B cell (primary cell): ENCODE data around the gene SCNN1G. TPM values are rescaled to one million over a fixed set of nuclear protein-coding genes. Genes with fewer than 3 reads are reported as not detected.
A peak's percentile ranks its signal among the peaks of the same experiment; 100 is the strongest.

Experiments
- ATAC-seq: fragments of 200-7000 bp; cut with Tn5 transposase; one replicate; pipeline ENCODE4 v1.10.0; 2021; ENCODE audit warnings: low read depth, mild to moderate bottlenecking, moderate number of reproducible peaks, moderate library complexity
- CTCF ChIA-PET: fragments of 350-600 bp; sonication (Branson Sonifier 250); formaldehyde crosslinking; loops from one replicate; lab custom pipeline; 2021; ENCODE audit warnings: antibody characterized with exemption, inconsistent platforms; lab: Charles Lee
- POLR2A ChIA-PET: fragments of 350-600 bp; sonication (Branson Sonifier 250); formaldehyde crosslinking; loops from one replicate; lab custom pipeline; 2021; ENCODE audit warnings: antibody characterized with exemption; lab: Charles Lee
- DNase-seq: peaks from one replicate; pipeline ENCODE4 v3.0.0; 2013
- H2AFZ ChIP-seq: 2 replicates; pipeline ENCODE4 v1.6.1; 2012; ENCODE audit warnings: mild to moderate bottlenecking, low read depth, low read length; ENCODE audit not compliant: insufficient read depth, poor library complexity, severe bottlenecking
- H3K27ac ChIP-seq, 2 donors: 1 replicate in 1 of 2; 2 replicates in 1 of 2; pipeline ENCODE4 v1.5.1; 2012 to 2013; ENCODE audit warnings: low read length in 2 of 2, mild to moderate bottlenecking in 2 of 2, moderate library complexity in 1 of 2
- H3K27me3 ChIP-seq, 4 experiments: fragments of 200-600 bp in 1 of 4; sonication (generic) in 1 of 4; replicated peaks in 1 of 4; 1 replicate in 2 of 4; 2 replicates in 2 of 4; pipeline versions ENCODE4 v1.6.1 to v1.7.0; 2013 to 2016; ENCODE audit warnings: low read length in 3 of 4, mild to moderate bottlenecking in 2 of 4, mixed read lengths in 1 of 4, moderate library complexity in 1 of 4; ENCODE audit not compliant: insufficient read depth in 4 of 4, control insufficient read depth in 3 of 4; ENCODE audit errors: control extremely low read depth in 1 of 4
- H3K36me3 ChIP-seq, 2 experiments: replicated peaks in 1 of 2; 1 replicate in 1 of 2; 2 replicates in 1 of 2; pipeline versions ENCODE4 v1.6.1 to v1.7.1; 2013; ENCODE audit warnings: low read length in 1 of 2; ENCODE audit not compliant: insufficient read depth in 2 of 2, control insufficient read depth in 1 of 2; ENCODE audit errors: control extremely low read depth in 1 of 2, extremely low read depth in 1 of 2
- H3K4me1 ChIP-seq, 2 donors: fragments of 200-600 bp in 1 of 2; sonication (generic) in 1 of 2; 1 replicate in 1 of 2; 2 replicates in 1 of 2; pipeline versions ENCODE4 v1.5.1 to v1.6.1; 2013 to 2017; ENCODE audit warnings: low read length in 2 of 2; ENCODE audit not compliant: control insufficient read depth in 2 of 2, insufficient read depth in 2 of 2
- H3K4me2 ChIP-seq: replicated peaks from 2 replicates; pipeline ENCODE3; 2012; ENCODE audit warnings: mild to moderate bottlenecking, low read depth, low read length; ENCODE audit not compliant: poor library complexity, severe bottlenecking
- H3K4me3 ChIP-seq, 5 experiments: fragments of 200-600 bp in 1 of 5; sonication (generic) in 1 of 5; 1 replicate in 3 of 5; 2 replicates in 2 of 5; pipeline versions ENCODE4 v1.5.1 to v1.7.0; 2011 to 2016; ENCODE audit warnings: low read length in 4 of 5, mild to moderate bottlenecking in 4 of 5, low read depth in 2 of 5, control low read depth in 1 of 5, moderate library complexity in 1 of 5; ENCODE audit not compliant: insufficient read depth in 1 of 5; ENCODE audit errors: control extremely low read depth in 1 of 5, extremely low read depth in 1 of 5
- H3K79me2 ChIP-seq: fragments of 200-600 bp; sonication (generic); one replicate; pipeline ENCODE4 v1.6.0; 2016; ENCODE audit warnings: low read length; ENCODE audit not compliant: control insufficient read depth, insufficient read depth
- H3K9ac ChIP-seq: fragments of 200-600 bp; sonication (generic); 2 replicates; pipeline ENCODE4 v1.6.1; 2017; ENCODE audit warnings: mild to moderate bottlenecking, low read length, moderate library complexity
- H3K9me3 ChIP-seq, 3 donors: one replicate each; pipeline versions ENCODE4 v1.6.1 to v1.7.1; 2013; ENCODE audit warnings: low read length in 2 of 3; ENCODE audit not compliant: control insufficient read depth in 2 of 3, insufficient read depth in 1 of 3; ENCODE audit errors: control extremely low read depth in 1 of 3
- H4K20me1 ChIP-seq: 2 replicates; pipeline ENCODE4 v1.6.0; 2012; ENCODE audit warnings: mild to moderate bottlenecking, low read length; ENCODE audit not compliant: insufficient read depth, control insufficient read depth, poor library complexity, severe bottlenecking
- H3K27ac Mint-ChIP-seq: one replicate; pipeline ENCODE4 v1.8.0; 2021; ENCODE audit warnings: mixed read lengths
- H3K27me3 Mint-ChIP-seq: one replicate; pipeline ENCODE4 v1.8.0; 2021; ENCODE audit warnings: mixed read lengths
- H3K4me1 Mint-ChIP-seq: one replicate; pipeline ENCODE4 v1.8.0; 2021; ENCODE audit warnings: mixed read lengths
- H3K4me3 Mint-ChIP-seq: one replicate; pipeline ENCODE4 v1.8.0; 2021; ENCODE audit warnings: mixed read lengths
- H3K9me3 Mint-ChIP-seq: one replicate; pipeline ENCODE4 v1.8.0; 2022; ENCODE audit warnings: mixed read lengths; ENCODE audit not compliant: insufficient read depth
- CTCF ChIP-seq: fragments of 200-600 bp; IDR thresholded peaks from one replicate; pipeline ENCODE4 v1.8.0; 2022; ENCODE audit warnings: antibody characterized with exemption, mild to moderate bottlenecking
- EZH2 ChIP-seq: IDR thresholded peaks from 2 replicates; pipeline ENCODE4 v1.6.1; 2012; ENCODE audit warnings: borderline replicate concordance, low read depth, mild to moderate bottlenecking, moderate library complexity, low read length; ENCODE audit not compliant: insufficient read depth, poor library complexity, severe bottlenecking
- WGBS: methylation state at CpG from one replicate; pipeline ENCODE4 v1.1.5; 2013; ENCODE audit warnings: missing lambda C conversion rate; ENCODE audit not compliant: insufficient coverage; 5-methylcytosine and 5-hydroxymethylcytosine counted together
- intact Hi-C: fragments of 100-400 bp; cut with micrococcal nuclease; formaldehyde crosslinking; loops from one replicate; pipeline ENCODE4 v1.10.0; 2022
- polyA minus RNA-seq: library from RNA; depleted of rRNA, polyadenylated mRNA; stranded (reverse); fragments of >200 nt; gene quantifications from 2 replicates; pipeline ENCODE4 v1.2.3, GENCODE V29; 2012
- polyA plus RNA-seq: library from polyadenylated mRNA; depleted of rRNA; stranded (reverse); fragments of >200 nt; gene quantifications from 2 replicates; pipeline ENCODE4 v1.2.3, GENCODE V29; 2012
- total RNA-seq, 2 donors: library from RNA; stranded (reverse); fragments of 120-200 nt in 1 of 2; gene quantifications; 1 replicate in 1 of 2; 2 replicates in 1 of 2; pipeline versions ENCODE4 v1.2.3 to v1.2.4, GENCODE V29; 2013 to 2022

The SCNN1G gene, protein sequence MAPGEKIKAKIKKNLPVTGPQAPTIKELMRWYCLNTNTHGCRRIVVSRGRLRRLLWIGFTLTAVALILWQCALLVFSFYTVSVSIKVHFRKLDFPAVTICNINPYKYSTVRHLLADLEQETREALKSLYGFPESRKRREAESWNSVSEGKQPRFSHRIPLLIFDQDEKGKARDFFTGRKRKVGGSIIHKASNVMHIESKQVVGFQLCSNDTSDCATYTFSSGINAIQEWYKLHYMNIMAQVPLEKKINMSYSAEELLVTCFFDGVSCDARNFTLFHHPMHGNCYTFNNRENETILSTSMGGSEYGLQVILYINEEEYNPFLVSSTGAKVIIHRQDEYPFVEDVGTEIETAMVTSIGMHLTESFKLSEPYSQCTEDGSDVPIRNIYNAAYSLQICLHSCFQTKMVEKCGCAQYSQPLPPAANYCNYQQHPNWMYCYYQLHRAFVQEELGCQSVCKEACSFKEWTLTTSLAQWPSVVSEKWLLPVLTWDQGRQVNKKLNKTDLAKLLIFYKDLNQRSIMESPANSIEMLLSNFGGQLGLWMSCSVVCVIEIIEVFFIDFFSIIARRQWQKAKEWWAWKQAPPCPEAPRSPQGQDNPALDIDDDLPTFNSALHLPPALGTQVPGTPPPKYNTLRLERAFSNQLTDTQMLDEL
- total RNA-seq (not detected in 2 replicates), polyA plus RNA-seq (not detected in 2 replicates), polyA minus RNA-seq (not detected in 2 replicates)
- not detected for total RNA-seq (2013)

GRCh38 chr16:23182679-23183542 is at the start of gene SCNN1G:
Gene SCNN1G (plus strand): TSS chr16:23182745. CDS start chr16:23186272, 3,527 bp downstream.
- ChIA-PET POLR2A (interaction anchor here (0.5 to 0.6 kb wide), 2 partner anchors 27 to 339 kb away, joined by 3 to 9 read pairs; no protein-coding TSS in a partner anchor), CTCF (interaction anchor here (1.3 to 8.2 kb wide), 2 partner anchors 25 to 252 kb away, joined by 3 to 118 read pairs; no protein-coding TSS in a partner anchor)
- no peak within 1 kb of the TSS for H3K27ac ChIP-seq
- peak; percentile 18 for ATAC-seq
- intact Hi-C loops, result loop anchor here (1.0 kb wide), 1 partner anchor 34 kb away; the partner anchor contains the start of gene USP31
- H3K27me3 ChIP-seq, result peaks cover 0 to 46% (median 30%) of the 10 kb centered on the region in 4 experiments
- DNase-seq, result peak; percentile 50
- peak within 1 kb of the TSS; percentile 60 for H2AFZ ChIP-seq
- peaks cover 19 to 24% of the 10 kb centered on the region in 2 donors for H3K4me1 ChIP-seq
- peaks cover 46% of the 10 kb centered on the region for H3K27me3 Mint-ChIP-seq
- WGBS, result 2% methylated on average over 67 of the region's 71 CpGs
- no peaks in the 10 kb centered on the region for H3K79me2 ChIP-seq
- peaks cover 11% of the 10 kb centered on the region for H3K4me1 Mint-ChIP-seq
- H3K27ac Mint-ChIP-seq, result no peak within 1 kb of the TSS
- H3K9me3 Mint-ChIP-seq, result no peaks in the 10 kb centered on the region
- peaks cover 0 to 5% (median 0%) of the 10 kb centered on the region in 3 donors for H3K9me3 ChIP-seq
- peak within 1 kb of the TSS; percentile 58 for H3K9ac ChIP-seq
- peak within 1 kb of the TSS; percentile 82 for H3K4me3 Mint-ChIP-seq
- peak within 1 kb of the TSS in 4 of 5 experiments; percentile 19 to 63 (median 42) for H3K4me3 ChIP-seq
- H4K20me1 ChIP-seq, result no peaks in the 10 kb centered on the region
- H3K4me2 ChIP-seq, result peak within 1 kb of the TSS; percentile 88
- no peak for TF ChIP-seq EZH2
- peak; percentile 73 for TF ChIP-seq CTCF
- no peaks in the 10 kb centered on the region for H3K36me3 ChIP-seq
